NCI-H1092 (cell line): ENCODE measurements around the gene TMEM87A.
"Not testable (repeated sequence)": the region's sequence is repeated elsewhere in the genome, so short reads cannot be mapped to it uniquely, and the experiment has no call there.

ENCODE experiments used
- DNase-seq: peaks from one replicate; lab custom pipeline; 2025; lab: John Stamatoyannopoulos, UW

TMEM87A gene

GRCh38 chr15:42270551-42270950 lies 2.7 kb downstream of the TMEM87A start:
- DNase-seq: no peak

DNA sequence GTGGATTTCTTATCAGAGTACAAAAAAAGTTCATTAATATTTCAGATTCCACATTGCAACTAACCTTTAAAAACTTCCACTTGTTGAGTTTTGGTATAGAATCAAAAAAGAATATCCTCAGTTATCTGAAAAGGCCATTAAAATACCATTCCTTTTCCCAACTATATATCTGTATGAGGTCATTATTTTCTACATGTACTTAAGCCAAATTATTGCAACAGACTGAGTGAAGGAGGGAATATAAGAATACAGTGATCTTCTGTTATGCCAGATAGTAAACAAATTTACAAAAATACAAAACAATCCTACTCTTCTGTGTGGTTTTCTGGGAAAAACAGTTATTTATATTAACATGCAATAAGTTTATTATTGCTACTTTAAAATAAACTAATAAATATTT lies 5.9 kb downstream of the TMEM87A start:
- no peak for DNase-seq

GRCh38 chr15:42264795-42265194 lies 8.4 kb downstream of the TMEM87A start:
- DNase-seq: no peak

DNA sequence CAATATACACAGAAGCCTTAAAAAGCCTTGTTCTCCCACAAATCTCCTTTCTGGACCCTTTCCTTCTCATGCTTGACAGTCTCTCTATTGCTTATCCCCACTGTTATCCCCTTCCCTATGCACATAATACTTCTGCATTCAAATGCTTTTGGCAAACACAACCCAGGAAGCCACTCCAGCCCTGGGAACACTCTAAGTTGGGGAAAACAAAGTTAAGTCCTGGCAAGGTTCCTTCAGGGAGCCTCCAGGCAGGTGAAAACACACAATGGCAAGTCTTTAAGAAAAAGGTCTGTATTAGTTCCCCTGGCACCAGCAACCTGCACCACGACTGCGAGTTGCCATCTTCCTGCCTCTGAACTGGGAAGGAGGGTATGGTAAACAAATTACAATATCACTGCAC lies 19.9 kb downstream of the TMEM87A start:
- DNase-seq: no peak

DNA sequence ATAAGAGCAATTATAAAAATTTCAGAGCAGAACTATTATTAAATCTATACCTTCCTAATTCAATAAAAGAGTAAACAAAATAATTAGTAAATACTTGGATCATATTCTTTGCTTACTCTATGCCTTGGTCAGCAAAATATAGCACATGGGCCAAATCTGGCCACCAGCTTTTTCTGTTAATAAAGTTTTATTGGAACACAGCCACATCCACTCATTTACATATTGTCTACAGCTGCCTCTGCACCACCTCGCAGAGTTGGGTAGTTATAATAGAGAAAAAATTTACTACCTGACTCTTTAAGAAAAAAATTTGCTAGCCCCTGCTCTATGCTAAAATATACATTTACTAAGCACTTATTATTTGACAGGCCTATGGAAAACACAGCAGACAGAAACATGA lies 32.4 kb downstream of the TMEM87A start:
- no peak for DNase-seq

GRCh38 chr15:42239528-42240182 lies 33.6 kb downstream of the TMEM87A start:
- DNase-seq: no peak

- DNase-seq: no peak
Measured at GRCh38 chr15:42233107-42233506, 40.1 kb downstream of the TMEM87A start.

GRCh38 chr15:42232606-42233005 lies 40.6 kb downstream of the TMEM87A start:
- DNase-seq: no peak

DNA sequence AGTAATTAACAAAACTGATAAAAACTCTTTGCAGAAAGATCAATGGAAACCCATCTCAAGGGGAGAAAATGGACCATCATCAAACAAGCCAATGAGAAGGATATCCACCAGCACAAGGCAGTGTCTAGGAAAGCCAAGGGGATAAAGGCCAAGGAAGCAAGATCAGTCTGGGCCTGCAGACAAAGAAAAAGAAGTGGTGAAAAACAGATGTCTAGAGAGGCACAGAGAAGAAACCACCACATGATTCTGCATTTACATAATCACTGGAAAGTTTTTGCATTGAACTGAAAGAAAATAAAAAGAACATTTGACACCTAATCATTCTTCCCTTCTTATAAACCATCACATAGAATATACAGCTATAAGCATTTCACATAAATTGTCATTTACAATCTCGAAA lies 42.1 kb downstream of the TMEM87A start:
- DNase-seq: no peak

- not testable (repeated sequence) for DNase-seq
Measured at GRCh38 chr15:42228981-42229380, 44.3 kb downstream of the TMEM87A start.

DNA sequence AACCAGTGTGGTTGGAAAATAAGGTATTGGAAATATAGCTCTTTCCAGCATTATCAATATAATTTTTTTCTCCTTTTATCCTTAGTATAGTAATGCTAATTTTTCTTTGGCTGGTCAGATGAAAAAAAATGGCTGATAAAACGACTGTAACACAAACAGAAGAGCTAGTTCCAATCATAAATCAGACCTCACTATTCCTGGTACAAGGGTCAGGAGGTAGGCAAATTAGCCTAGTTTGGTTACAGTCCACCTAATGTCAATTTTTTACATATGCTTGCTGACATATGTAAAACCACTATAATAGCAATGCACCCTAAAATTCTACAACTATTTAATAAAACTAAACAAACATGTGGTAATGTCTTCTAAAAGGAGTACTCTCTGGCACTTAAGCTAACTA lies 45.2 kb downstream of the TMEM87A start:
- no peak for DNase-seq

- DNase-seq: no peak
Measured at GRCh38 chr15:42226648-42227047, 46.6 kb downstream of the TMEM87A start.

DNA sequence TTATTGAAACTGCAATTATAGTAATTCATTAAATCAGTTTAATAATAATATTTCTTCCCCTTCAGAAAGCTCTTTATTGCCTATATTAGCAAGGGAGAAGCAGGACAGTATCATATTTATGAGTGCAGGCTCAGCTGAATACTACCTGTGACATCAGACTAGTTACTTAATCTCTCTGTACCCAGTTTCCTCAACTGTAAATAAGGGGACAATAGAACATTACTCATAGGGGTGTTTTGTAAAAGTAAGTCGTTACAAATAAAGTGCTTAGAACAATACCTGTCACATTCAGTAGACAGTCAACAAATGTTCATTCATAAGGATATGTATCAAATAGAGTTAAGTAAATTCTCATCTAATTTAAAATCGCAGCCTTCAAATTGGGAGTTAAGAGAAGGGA lies 53.0 kb downstream of the TMEM87A start:
- no peak for DNase-seq

DNA sequence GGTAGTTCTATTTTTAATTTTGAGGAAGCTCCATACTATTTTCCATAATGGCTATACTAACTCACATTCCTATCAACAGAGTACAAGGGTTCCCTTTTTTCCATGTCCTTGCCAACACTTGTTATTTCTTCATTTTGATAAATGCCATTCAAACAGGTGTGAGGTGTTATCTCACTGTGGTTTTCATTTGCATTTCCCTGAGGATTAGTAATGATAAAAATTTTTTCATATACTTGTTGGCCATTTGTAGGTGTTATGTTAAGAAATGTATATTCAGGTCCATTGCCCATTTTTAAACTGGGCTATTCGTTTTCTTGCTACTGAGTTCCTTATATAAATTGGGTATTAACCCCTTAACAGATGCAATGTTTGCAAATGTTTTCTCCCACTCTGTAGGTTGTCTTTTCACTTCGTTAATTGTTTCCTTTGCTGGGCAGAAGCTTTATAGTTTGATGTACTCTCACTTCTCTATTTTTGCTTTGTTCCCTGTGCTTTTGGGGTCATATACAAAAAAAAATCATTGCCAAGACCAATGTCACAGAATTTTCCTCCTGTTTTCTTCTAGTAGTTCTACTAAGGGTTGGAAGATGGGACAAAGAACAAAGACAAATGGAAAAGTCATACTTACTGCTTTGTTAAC lies 54.2 kb downstream of the TMEM87A start:
- DNase-seq: no peak

GRCh38 chr15:42217568-42217967 lies 55.7 kb downstream of the TMEM87A start:
- DNase-seq: no peak

DNA sequence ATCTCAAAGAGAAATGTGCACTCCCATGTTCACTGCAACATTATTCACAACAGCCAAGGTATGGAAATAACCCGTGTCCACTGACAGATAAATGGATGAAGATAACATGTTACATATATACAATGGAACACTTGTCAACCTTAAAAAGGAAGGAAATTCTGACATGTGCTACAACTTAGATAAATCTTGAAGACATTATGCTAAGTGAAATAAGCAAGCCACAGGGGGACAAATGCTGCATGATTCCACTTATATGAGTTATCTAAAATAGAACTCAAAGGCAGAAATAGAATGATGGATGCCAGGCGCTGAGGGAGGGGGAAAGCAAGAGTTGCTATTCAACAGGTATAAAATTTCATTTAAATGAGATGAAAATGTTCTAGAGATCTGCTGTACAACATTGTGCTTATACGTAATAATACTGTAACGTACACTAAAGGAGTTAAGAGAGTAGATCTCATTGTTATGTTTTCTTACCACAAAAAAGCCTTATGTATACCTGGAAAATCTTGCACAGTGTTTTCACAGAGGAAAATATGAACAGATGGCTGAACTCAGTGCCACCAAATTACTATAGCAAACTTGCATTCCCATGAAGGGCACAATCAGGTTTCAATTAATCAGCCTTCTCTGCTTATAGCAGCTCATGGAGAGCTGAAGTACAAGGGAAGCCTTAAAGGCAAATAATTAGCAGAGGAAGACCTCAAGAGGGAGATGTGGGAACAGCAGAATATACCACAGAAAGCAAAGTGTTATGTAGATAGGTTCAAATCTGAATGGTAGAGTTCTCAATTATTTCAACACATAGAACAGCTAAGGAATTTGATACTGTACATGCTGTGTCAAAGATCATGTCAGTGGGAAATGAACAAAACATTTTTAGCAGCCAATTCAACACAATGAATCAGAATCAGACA lies 57.1 kb downstream of the TMEM87A start:
- no peak for DNase-seq

- no peak for DNase-seq
Measured at GRCh38 chr15:42214600-42214999, 58.6 kb downstream of the TMEM87A start.

- no peak for DNase-seq
Measured at GRCh38 chr15:42213511-42213910, 59.7 kb downstream of the TMEM87A start.

DNA sequence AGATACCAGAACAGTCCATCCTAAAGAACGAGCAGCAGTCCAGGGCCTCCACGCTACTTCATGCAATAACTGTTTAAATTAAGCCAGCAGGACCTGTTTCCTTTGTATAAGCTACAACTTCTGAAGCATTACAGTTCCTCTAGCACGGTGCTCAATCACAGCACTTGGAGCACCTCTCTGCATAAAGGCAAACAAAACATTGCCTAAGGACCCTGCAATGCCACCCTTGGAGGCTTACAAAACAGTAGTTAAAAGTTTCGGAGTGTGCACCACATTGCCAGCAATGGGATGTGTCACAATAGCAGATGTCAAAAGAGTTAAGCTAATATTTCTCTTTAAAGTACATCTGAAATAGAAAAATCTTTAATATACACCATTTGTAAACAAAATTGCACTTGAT lies 62.5 kb downstream of the TMEM87A start:
- DNase-seq: no peak

DNA sequence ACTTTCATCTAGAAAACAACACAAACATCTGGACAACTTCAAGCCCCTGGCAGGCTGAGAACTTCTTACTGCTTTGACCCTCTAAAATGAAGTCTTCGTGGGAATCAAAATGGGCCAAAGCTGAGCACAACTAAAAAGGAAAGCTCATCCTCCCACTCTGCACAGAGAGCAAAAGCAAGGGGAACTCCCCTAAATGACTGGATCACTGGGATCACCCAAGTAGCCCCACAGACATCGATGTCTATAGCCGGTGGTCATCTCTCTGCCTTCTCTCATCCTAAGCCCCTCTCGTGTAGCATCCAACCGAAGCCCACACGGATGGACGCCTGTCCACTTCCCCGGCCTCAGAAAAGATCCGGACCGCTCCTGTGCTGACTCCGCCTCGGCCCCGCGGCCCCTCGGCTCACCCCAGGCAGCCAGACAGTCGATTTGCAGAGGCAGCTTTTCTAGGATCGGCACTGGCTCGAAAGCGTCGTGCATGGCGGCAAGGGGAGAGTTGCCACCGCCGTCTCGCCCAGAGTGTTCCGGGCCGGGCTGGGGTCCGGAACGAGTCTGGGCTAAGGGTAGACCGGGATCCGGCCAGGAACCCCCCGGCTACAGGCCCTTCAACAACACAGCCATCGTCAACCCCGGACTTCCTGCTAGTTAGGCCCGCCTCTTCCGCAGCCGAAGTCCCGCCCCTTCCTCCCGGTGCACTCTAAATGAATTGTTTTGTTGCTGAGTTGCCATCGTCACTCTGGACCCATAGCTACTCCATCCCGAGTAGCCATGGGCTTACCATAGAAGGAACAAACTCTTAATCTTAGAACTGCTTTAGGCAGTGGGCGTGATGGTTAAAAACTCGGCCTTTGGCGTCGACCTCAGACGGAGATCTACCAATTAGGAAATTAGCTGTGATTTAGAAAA lies 65.3 kb downstream of the TMEM87A start, which contains the start of gene VPS39:
Gene VPS39, minus strand, starts transcription at position 631 of the 906 bp plus-strand sequence. Its CDS starts 151 bp downstream, at position 480.
- peak; percentile 54 for DNase-seq

GRCh38 chr15:42206406-42206805 lies 66.8 kb downstream of the TMEM87A start:
- no peak for DNase-seq

DNA sequence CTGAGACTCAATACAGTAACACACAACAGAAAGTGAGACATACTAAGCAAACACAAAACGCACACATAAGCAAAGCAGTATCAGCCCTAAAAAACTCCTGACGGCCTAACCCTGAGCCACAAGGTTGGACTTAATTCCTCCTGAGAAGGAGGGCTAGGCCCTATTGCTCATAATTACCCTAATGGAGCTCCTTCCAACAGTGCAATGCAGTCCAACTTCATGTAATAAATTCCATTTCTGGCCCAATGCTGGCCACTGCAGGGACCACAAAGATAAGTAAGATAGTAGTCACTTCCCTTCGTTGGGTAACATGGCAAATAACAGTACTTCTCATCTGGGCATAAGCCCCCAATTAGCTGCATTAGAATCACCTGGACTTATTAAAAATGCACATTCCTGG lies 69.3 kb downstream of the TMEM87A start:
- DNase-seq: no peak
